ENCODE results near the gene BMP10.

BMP10 gene, protein sequence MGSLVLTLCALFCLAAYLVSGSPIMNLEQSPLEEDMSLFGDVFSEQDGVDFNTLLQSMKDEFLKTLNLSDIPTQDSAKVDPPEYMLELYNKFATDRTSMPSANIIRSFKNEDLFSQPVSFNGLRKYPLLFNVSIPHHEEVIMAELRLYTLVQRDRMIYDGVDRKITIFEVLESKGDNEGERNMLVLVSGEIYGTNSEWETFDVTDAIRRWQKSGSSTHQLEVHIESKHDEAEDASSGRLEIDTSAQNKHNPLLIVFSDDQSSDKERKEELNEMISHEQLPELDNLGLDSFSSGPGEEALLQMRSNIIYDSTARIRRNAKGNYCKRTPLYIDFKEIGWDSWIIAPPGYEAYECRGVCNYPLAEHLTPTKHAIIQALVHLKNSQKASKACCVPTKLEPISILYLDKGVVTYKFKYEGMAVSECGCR

DNA sequence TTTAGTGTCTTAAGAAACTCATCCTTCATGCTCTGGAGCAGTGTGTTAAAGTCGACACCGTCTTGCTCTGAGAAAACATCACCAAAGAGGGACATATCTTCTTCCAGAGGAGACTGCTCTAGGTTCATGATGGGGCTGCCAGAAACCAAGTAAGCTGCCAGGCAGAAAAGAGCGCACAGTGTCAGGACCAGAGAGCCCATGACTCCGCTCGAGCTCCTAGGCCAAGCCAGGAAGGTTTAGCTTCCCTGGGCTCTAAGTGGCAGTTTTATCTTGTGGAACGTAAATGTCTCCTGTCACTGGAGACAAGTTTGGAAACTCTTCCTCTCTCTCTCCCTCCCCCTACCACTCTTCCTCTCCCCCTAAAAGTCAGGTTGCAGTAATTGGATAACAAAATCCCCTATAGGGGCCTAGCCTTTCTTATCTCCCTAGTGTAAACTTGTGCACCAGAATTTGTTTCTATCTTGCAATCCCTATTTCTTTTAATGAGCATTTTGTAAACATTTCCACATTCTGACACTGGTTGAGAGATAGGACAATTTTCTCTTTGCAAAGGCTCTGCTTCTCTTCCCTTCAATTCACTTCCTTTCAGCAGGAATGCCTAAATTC, at the start of gene BMP10:
Gene BMP10, minus strand, starts transcription at position 239 of the 606 bp plus-strand sequence. Its CDS starts 39 bp downstream, at position 200.
- no peaks in the 10 kb centered on the region for H3K9me3 ChIP-seq (ENCODE audit: control insufficient read depth in 1 of 2, low read length in 2 of 2)
- H3K27me3 ChIP-seq (ENCODE audit: control insufficient read depth in 1 of 2, insufficient read depth in 2 of 2, low read length in 2 of 2) = no peaks in the 10 kb centered on the region
- no peaks in the 10 kb centered on the region for H3K36me3 ChIP-seq (ENCODE audit: control insufficient read depth in 1 of 2, insufficient read depth in 2 of 2, low read length in 2 of 2)
- no peak within 1 kb of the TSS for H3K9ac ChIP-seq (ENCODE audit: low read depth in 1 of 2, low read length in 2 of 2)
- no peak within 1 kb of the TSS for H3K4me3 ChIP-seq (ENCODE audit: low read depth in 1 of 2, low read length in 2 of 2)
- H3K27ac ChIP-seq (ENCODE audit: low read depth, low read length) = no peak within 1 kb of the TSS
- H3K4me1 ChIP-seq (ENCODE audit: control insufficient read depth in 1 of 2, insufficient read depth in 2 of 2, low read length in 2 of 2) = no peaks in the 10 kb centered on the region

- Histone ChIP-seq H3K4me3 (ENCODE audit: low read depth in 1 of 2, low read length in 2 of 2) (no peak overlapping the region), H3K27me3 (ENCODE audit: control insufficient read depth in 1 of 2, insufficient read depth in 2 of 2, low read length in 2 of 2) (no peaks in the 10 kb centered on the region), H3K27ac (ENCODE audit: low read depth, low read length) (no peak overlapping the region), H3K36me3 (ENCODE audit: control insufficient read depth in 1 of 2, insufficient read depth in 2 of 2, low read length in 2 of 2) (no peaks in the 10 kb centered on the region), H3K9me3 (ENCODE audit: control insufficient read depth in 1 of 2, low read length in 2 of 2) (no peaks in the 10 kb centered on the region), H3K4me1 (ENCODE audit: control insufficient read depth in 1 of 2, insufficient read depth in 2 of 2, low read length in 2 of 2) (no peaks in the 10 kb centered on the region), H3K9ac (ENCODE audit: low read depth in 1 of 2, low read length in 2 of 2) (no peak overlapping the region)
These were observed 49.4 kb upstream of the BMP10 start for GRCh38 chr2:68920481-68921170.

- H3K9me3 ChIP-seq (ENCODE audit: control insufficient read depth in 1 of 2, low read length in 2 of 2) = no peaks in the 10 kb centered on the region
- H3K36me3 ChIP-seq (ENCODE audit: control insufficient read depth in 1 of 2, insufficient read depth in 2 of 2, low read length in 2 of 2) = no peaks in the 10 kb centered on the region
- no peaks in the 10 kb centered on the region for H3K4me1 ChIP-seq (ENCODE audit: control insufficient read depth in 1 of 2, insufficient read depth in 2 of 2, low read length in 2 of 2)
- H3K27me3 ChIP-seq (ENCODE audit: control insufficient read depth in 1 of 2, insufficient read depth in 2 of 2, low read length in 2 of 2) = no peaks in the 10 kb centered on the region
- H3K4me3 ChIP-seq (ENCODE audit: low read depth in 1 of 2, low read length in 2 of 2) = no peak overlapping the region
- H3K9ac ChIP-seq (ENCODE audit: low read depth in 1 of 2, low read length in 2 of 2) = no peak overlapping the region
- H3K27ac ChIP-seq (ENCODE audit: low read depth, low read length) = no peak overlapping the region
These were observed 47.3 kb upstream of the BMP10 start for GRCh38 chr2:68918497-68918896.

DNA sequence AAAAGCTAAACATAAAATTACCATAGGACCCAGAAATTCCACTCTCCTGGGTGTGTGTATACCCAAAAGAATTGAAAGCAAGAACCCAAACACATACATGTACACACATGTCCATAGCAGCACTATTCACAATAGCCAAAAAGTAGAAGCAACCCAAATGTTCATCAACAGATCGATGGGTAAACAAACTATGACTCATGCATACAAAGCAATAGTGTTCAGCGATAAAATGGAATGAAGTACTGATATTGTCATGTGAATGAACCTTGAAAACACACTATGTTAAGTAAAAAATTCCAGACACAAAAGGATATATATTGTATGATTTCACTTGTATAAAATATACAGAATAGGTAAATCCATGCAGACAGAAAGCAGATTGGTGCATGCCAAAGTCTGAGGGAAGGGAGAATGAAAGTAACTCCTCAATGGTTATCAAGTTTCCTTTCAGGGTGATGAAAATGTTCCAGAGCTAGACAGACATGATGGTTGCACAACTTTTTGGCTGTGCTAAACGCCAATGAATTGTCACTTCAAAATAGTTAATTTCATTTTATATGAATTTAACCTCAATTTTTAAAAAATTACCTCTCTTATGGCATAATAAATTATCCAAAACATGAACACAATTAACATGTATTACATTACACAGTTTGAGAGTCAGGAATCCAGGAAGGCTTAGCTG, 46.0 kb upstream of the BMP10 start:
- Histone ChIP-seq H3K9me3 (ENCODE audit: control insufficient read depth in 1 of 2, low read length in 2 of 2) (no peaks in the 10 kb centered on the region), H3K9ac (ENCODE audit: low read depth in 1 of 2, low read length in 2 of 2) (no peak overlapping the region), H3K4me3 (ENCODE audit: low read depth in 1 of 2, low read length in 2 of 2) (no peak overlapping the region), H3K4me1 (ENCODE audit: control insufficient read depth in 1 of 2, insufficient read depth in 2 of 2, low read length in 2 of 2) (no peaks in the 10 kb centered on the region), H3K27me3 (ENCODE audit: control insufficient read depth in 1 of 2, insufficient read depth in 2 of 2, low read length in 2 of 2) (no peaks in the 10 kb centered on the region), H3K36me3 (ENCODE audit: control insufficient read depth in 1 of 2, insufficient read depth in 2 of 2, low read length in 2 of 2) (no peaks in the 10 kb centered on the region), H3K27ac (ENCODE audit: low read depth, low read length) (no peak overlapping the region)

GRCh38 chr2:68916226-68916625, 45.0 kb upstream of the BMP10 start:
- Histone ChIP-seq H3K9ac (ENCODE audit: low read depth in 1 of 2, low read length in 2 of 2) (no peak overlapping the region), H3K27ac (ENCODE audit: low read depth, low read length) (no peak overlapping the region), H3K27me3 (ENCODE audit: control insufficient read depth in 1 of 2, insufficient read depth in 2 of 2, low read length in 2 of 2) (no peaks in the 10 kb centered on the region), H3K9me3 (ENCODE audit: control insufficient read depth in 1 of 2, low read length in 2 of 2) (no peaks in the 10 kb centered on the region), H3K4me1 (ENCODE audit: control insufficient read depth in 1 of 2, insufficient read depth in 2 of 2, low read length in 2 of 2) (no peaks in the 10 kb centered on the region), H3K4me3 (ENCODE audit: low read depth in 1 of 2, low read length in 2 of 2) (no peak overlapping the region), H3K36me3 (ENCODE audit: control insufficient read depth in 1 of 2, insufficient read depth in 2 of 2, low read length in 2 of 2) (no peaks in the 10 kb centered on the region)

DNA sequence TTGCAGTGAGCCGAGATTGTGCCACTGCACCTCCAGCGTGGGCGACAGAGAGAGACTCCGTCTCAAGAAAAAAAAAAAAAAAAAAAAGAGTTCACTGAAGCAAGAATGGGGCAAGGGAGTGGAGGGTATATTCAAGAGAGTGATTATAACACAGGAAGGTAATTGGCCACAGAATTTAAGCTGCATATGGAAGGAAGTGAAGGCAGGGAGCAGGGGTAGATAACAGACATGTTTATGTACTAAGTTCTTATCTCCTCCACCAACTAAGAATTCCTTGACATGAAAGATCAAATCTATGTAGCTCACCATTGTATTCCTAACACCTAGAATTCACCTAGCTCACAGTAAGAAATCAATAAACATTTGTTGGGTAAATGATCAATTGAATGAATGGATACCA, 44.2 kb upstream of the BMP10 start:
- Histone ChIP-seq H3K4me3 (ENCODE audit: low read depth in 1 of 2, low read length in 2 of 2) (no peak overlapping the region), H3K36me3 (ENCODE audit: control insufficient read depth in 1 of 2, insufficient read depth in 2 of 2, low read length in 2 of 2) (no peaks in the 10 kb centered on the region), H3K4me1 (ENCODE audit: control insufficient read depth in 1 of 2, insufficient read depth in 2 of 2, low read length in 2 of 2) (no peaks in the 10 kb centered on the region), H3K9ac (ENCODE audit: low read depth in 1 of 2, low read length in 2 of 2) (no peak overlapping the region), H3K27me3 (ENCODE audit: control insufficient read depth in 1 of 2, insufficient read depth in 2 of 2, low read length in 2 of 2) (no peaks in the 10 kb centered on the region), H3K9me3 (ENCODE audit: control insufficient read depth in 1 of 2, low read length in 2 of 2) (no peaks in the 10 kb centered on the region), H3K27ac (ENCODE audit: low read depth, low read length) (no peak overlapping the region)

GRCh38 chr2:68913359-68913758, 42.2 kb upstream of the BMP10 start:
- Histone ChIP-seq H3K36me3 (ENCODE audit: control insufficient read depth in 1 of 2, insufficient read depth in 2 of 2, low read length in 2 of 2) (no peaks in the 10 kb centered on the region), H3K9ac (ENCODE audit: low read depth in 1 of 2, low read length in 2 of 2) (no peak overlapping the region), H3K4me3 (ENCODE audit: low read depth in 1 of 2, low read length in 2 of 2) (no peak overlapping the region), H3K27me3 (ENCODE audit: control insufficient read depth in 1 of 2, insufficient read depth in 2 of 2, low read length in 2 of 2) (no peaks in the 10 kb centered on the region), H3K4me1 (ENCODE audit: control insufficient read depth in 1 of 2, insufficient read depth in 2 of 2, low read length in 2 of 2) (peaks cover 8 to 10% of the 10 kb centered on the region in 2 donors), H3K9me3 (ENCODE audit: control insufficient read depth in 1 of 2, low read length in 2 of 2) (no peaks in the 10 kb centered on the region), H3K27ac (ENCODE audit: low read depth, low read length) (no peak overlapping the region)

DNA sequence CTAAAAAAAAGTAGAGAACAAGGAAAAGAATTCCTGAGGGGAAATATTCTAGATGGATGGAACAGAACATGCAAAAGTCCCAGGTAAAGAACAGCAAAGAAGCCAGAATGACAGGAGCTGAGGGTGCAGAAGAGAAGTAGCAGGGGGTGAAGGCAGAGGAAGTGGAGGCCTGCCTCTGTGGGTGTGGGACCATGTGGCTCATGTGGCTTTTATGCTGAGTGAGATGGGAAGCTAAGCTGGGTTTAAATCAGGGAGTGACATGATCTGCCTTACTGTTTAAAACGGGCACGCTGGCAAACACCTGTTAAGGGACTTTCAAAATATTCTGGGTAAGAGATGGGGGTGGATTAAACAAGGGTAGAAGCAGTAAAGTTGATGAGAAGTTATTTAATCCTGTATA, 41.5 kb upstream of the BMP10 start:
- no peaks in the 10 kb centered on the region for H3K36me3 ChIP-seq (ENCODE audit: control insufficient read depth in 1 of 2, insufficient read depth in 2 of 2, low read length in 2 of 2)
- no peaks in the 10 kb centered on the region for H3K9me3 ChIP-seq (ENCODE audit: control insufficient read depth in 1 of 2, low read length in 2 of 2)
- H3K4me3 ChIP-seq (ENCODE audit: low read depth in 1 of 2, low read length in 2 of 2) = no peak overlapping the region
- no peak overlapping the region for H3K9ac ChIP-seq (ENCODE audit: low read depth in 1 of 2, low read length in 2 of 2)
- H3K4me1 ChIP-seq (ENCODE audit: control insufficient read depth in 1 of 2, insufficient read depth in 2 of 2, low read length in 2 of 2) = peaks cover 14% of the 10 kb centered on the region in 2 donors
- H3K27me3 ChIP-seq (ENCODE audit: control insufficient read depth in 1 of 2, insufficient read depth in 2 of 2, low read length in 2 of 2) = no peaks in the 10 kb centered on the region
- no peak overlapping the region for H3K27ac ChIP-seq (ENCODE audit: low read depth, low read length)

GRCh38 chr2:68912111-68912510, 40.9 kb upstream of the BMP10 start:
- Histone ChIP-seq H3K9ac (ENCODE audit: low read depth in 1 of 2, low read length in 2 of 2) (no peak overlapping the region), H3K36me3 (ENCODE audit: control insufficient read depth in 1 of 2, insufficient read depth in 2 of 2, low read length in 2 of 2) (no peaks in the 10 kb centered on the region), H3K9me3 (ENCODE audit: control insufficient read depth in 1 of 2, low read length in 2 of 2) (no peaks in the 10 kb centered on the region), H3K27me3 (ENCODE audit: control insufficient read depth in 1 of 2, insufficient read depth in 2 of 2, low read length in 2 of 2) (no peaks in the 10 kb centered on the region), H3K4me1 (ENCODE audit: control insufficient read depth in 1 of 2, insufficient read depth in 2 of 2, low read length in 2 of 2) (peaks cover 14 to 17% of the 10 kb centered on the region in 2 donors), H3K4me3 (ENCODE audit: low read depth in 1 of 2, low read length in 2 of 2) (no peak overlapping the region), H3K27ac (ENCODE audit: low read depth, low read length) (no peak overlapping the region)

GRCh38 chr2:68911709-68912108, 40.5 kb upstream of the BMP10 start:
- Histone ChIP-seq H3K9me3 (ENCODE audit: control insufficient read depth in 1 of 2, low read length in 2 of 2) (no peaks in the 10 kb centered on the region), H3K9ac (ENCODE audit: low read depth in 1 of 2, low read length in 2 of 2) (no peak overlapping the region), H3K4me3 (ENCODE audit: low read depth in 1 of 2, low read length in 2 of 2) (no peak overlapping the region), H3K4me1 (ENCODE audit: control insufficient read depth in 1 of 2, insufficient read depth in 2 of 2, low read length in 2 of 2) (peaks cover 14 to 17% of the 10 kb centered on the region in 2 donors), H3K36me3 (ENCODE audit: control insufficient read depth in 1 of 2, insufficient read depth in 2 of 2, low read length in 2 of 2) (no peaks in the 10 kb centered on the region), H3K27ac (ENCODE audit: low read depth, low read length) (no peak overlapping the region), H3K27me3 (ENCODE audit: control insufficient read depth in 1 of 2, insufficient read depth in 2 of 2, low read length in 2 of 2) (no peaks in the 10 kb centered on the region)
